Neural progenitor cell (in vitro differentiated cells): Measurements from ENCODE around the gene CREB3L2. TPM values are rescaled to one million over a fixed set of nuclear protein-coding genes. Genes with fewer than 3 reads are reported as not detected.

Experiments used
- DNase-seq: peaks from one replicate; pipeline ENCODE4 v3.0.0-alpha.2; 2016; ENCODE audit warnings: low spot score
- H2AFZ ChIP-seq: fragments of 200-600 bp; sonication (generic); replicated peaks from 2 replicates; pipeline ENCODE4 v1.6.1; 2016; ENCODE audit warnings: antibody characterized with exemption
- H3F3A ChIP-seq: fragments of 200-600 bp; sonication (generic); 2 replicates; pipeline ENCODE4 v1.6.1; 2016; ENCODE audit warnings: antibody characterized with exemption, low read depth
- H3K27ac ChIP-seq: fragments of 200-600 bp; sonication (generic); 2 replicates; pipeline ENCODE4 v1.5.1; 2016; ENCODE audit warnings: mild to moderate bottlenecking
- H3K27me3 ChIP-seq: fragments of 200-600 bp; sonication (generic); 2 replicates; pipeline ENCODE4 v1.6.1; 2016; ENCODE audit warnings: mild to moderate bottlenecking, moderate library complexity
- H3K36me3 ChIP-seq: fragments of 200-600 bp; sonication (generic); 2 replicates; pipeline ENCODE4 v1.5.1; 2016
- H3K4me1 ChIP-seq: fragments of 200-600 bp; sonication (generic); 2 replicates; pipeline ENCODE4 v1.6.1; 2016; ENCODE audit warnings: mixed run types
- H3K4me2 ChIP-seq: fragments of 200-600 bp; sonication (generic); 2 replicates; pipeline ENCODE4 v1.6.1; 2016
- H3K4me3 ChIP-seq: fragments of 200-600 bp; sonication (generic); 2 replicates; pipeline ENCODE4 v1.5.1; 2016
- H3K79me2 ChIP-seq: fragments of 200-600 bp; sonication (generic); 2 replicates; pipeline ENCODE4 v1.6.1; 2016; ENCODE audit warnings: low read depth
- H3K9ac ChIP-seq: fragments of 200-600 bp; sonication (generic); 2 replicates; pipeline ENCODE4 v1.6.1; 2016
- H3K9me3 ChIP-seq: fragments of 200-600 bp; sonication (generic); 2 replicates; pipeline ENCODE4 v1.5.1; 2016; ENCODE audit warnings: low read depth
- H4K20me1 ChIP-seq: fragments of 200-600 bp; sonication (generic); 2 replicates; pipeline ENCODE4 v1.6.1; 2016; ENCODE audit warnings: low read depth
- H3K27ac Mint-ChIP-seq: 3 replicates; pipeline ENCODE4 v1.8.0; 2021; ENCODE audit warnings: mixed read lengths
- H3K27me3 Mint-ChIP-seq: 2 replicates; pipeline ENCODE4 v1.8.0; 2022; ENCODE audit warnings: low read depth, mild to moderate bottlenecking, inconsistent platforms, moderate library complexity, mixed read lengths; ENCODE audit not compliant: insufficient read depth
- H3K36me3 Mint-ChIP-seq: 3 replicates; pipeline ENCODE4 v1.8.0; 2021; ENCODE audit warnings: mixed read lengths
- H3K4me1 Mint-ChIP-seq: 3 replicates; pipeline ENCODE4 v1.8.0; 2021; ENCODE audit warnings: mixed read lengths
- H3K4me3 Mint-ChIP-seq: 3 replicates; pipeline ENCODE4 v1.8.0; 2021; ENCODE audit warnings: mild to moderate bottlenecking, moderate library complexity, mixed read lengths
- H3K9me3 Mint-ChIP-seq: 3 replicates; pipeline ENCODE4 v1.8.0; 2020; ENCODE audit warnings: mixed read lengths
- EZH2 ChIP-seq: fragments of 200-600 bp; sonication (generic); IDR thresholded peaks from 2 replicates; pipeline ENCODE4 v1.6.1; 2017; ENCODE audit warnings: antibody characterized with exemption, mild to moderate bottlenecking, moderate library complexity
- EZH2phosphoT487 ChIP-seq: fragments of 200-600 bp; sonication (generic); IDR thresholded peaks from 2 replicates; pipeline ENCODE4 v1.6.1; 2017; ENCODE audit warnings: antibody characterized with exemption
- total RNA-seq: library from RNA; depleted of rRNA; stranded (reverse); fragments of >200 nt; gene quantifications from 2 replicates; pipeline ENCODE4 v1.2.3, GENCODE V29; 2015; ENCODE audit warnings: low replicate concordance
- TF ChIP-seq, protein P1 (sequence below): fragments of 200-600 bp; sonication (generic); IDR thresholded peaks from 2 replicates; pipeline ENCODE4 v1.5.1; 2017; ENCODE audit warnings: antibody characterized with exemption, mild to moderate bottlenecking

Gene CREB3L2
- total RNA-seq, 1 donor from 2014 or later, result 9.9 TPM

DNA sequence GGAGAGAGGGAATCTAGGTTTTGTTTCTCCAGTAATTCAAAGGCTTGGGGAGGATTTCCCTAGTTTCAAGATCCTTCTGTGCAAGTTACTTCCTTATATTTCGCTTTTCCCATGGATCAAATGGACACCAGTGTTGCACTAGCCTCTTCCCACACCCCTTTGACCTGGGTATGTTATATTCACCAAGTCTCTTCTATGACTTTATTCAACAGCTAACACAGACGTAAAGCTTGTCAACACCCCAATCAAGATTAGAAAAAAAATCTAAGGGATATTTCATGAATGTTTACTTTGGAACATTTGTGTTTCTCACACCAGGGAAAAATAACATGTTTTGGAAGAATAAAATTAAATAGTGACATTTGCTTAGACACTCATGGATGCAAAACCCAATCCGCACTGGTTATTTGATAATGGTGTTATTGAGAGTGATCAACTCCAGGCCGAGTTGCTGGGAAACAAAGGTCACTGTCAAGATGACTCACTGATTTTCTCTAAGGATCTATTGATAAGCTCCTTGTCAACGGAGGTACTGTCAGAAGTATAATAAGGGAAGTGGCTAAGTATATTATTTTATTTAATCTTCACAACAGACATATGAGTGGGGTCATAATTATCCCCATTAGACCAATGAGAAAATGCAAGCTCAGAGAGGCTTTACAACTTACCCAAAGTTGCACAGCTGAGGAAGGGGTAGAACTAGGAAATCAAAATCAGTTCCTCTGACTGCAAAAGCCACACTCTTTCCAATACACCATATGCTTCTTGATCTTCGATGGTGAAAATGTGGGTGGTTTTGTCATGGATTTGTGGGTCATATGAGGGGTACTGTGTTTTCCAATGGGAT is 52.2 kb downstream of the CREB3L2 start:
- peaks cover 31% of the 10 kb centered on the region for H3K4me1 Mint-ChIP-seq
- H3K27ac ChIP-seq, result no peak overlapping the region
- H3K9me3 Mint-ChIP-seq, result no peaks in the 10 kb centered on the region
- H3K36me3 ChIP-seq, result no peaks in the 10 kb centered on the region
- H2AFZ ChIP-seq, result no peak overlapping the region
- no peak overlapping the region for H3K27ac Mint-ChIP-seq
- H4K20me1 ChIP-seq, result peaks cover 11% of the 10 kb centered on the region
- H3K9me3 ChIP-seq, result no peaks in the 10 kb centered on the region
- H3K4me3 ChIP-seq, result no peak overlapping the region
- peaks cover 24% of the 10 kb centered on the region for H3K79me2 ChIP-seq
- no peaks in the 10 kb centered on the region for H3K27me3 ChIP-seq
- no peak overlapping the region for H3K4me2 ChIP-seq
- peaks cover 2% of the 10 kb centered on the region for H3K27me3 Mint-ChIP-seq
- DNase-seq, result no peak
- peaks cover 23% of the 10 kb centered on the region for H3K4me1 ChIP-seq
- H3K9ac ChIP-seq, result no peak overlapping the region
- no peak for TF ChIP-seq EZH2phosphoT487
- TF ChIP-seq, protein P1, sequence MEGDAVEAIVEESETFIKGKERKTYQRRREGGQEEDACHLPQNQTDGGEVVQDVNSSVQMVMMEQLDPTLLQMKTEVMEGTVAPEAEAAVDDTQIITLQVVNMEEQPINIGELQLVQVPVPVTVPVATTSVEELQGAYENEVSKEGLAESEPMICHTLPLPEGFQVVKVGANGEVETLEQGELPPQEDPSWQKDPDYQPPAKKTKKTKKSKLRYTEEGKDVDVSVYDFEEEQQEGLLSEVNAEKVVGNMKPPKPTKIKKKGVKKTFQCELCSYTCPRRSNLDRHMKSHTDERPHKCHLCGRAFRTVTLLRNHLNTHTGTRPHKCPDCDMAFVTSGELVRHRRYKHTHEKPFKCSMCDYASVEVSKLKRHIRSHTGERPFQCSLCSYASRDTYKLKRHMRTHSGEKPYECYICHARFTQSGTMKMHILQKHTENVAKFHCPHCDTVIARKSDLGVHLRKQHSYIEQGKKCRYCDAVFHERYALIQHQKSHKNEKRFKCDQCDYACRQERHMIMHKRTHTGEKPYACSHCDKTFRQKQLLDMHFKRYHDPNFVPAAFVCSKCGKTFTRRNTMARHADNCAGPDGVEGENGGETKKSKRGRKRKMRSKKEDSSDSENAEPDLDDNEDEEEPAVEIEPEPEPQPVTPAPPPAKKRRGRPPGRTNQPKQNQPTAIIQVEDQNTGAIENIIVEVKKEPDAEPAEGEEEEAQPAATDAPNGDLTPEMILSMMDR, result no peak
- no peak for TF ChIP-seq EZH2
- peaks cover 26% of the 10 kb centered on the region for H3F3A ChIP-seq
- H3K4me3 Mint-ChIP-seq, result no peak overlapping the region
- peaks cover 10% of the 10 kb centered on the region for H3K36me3 Mint-ChIP-seq

DNA sequence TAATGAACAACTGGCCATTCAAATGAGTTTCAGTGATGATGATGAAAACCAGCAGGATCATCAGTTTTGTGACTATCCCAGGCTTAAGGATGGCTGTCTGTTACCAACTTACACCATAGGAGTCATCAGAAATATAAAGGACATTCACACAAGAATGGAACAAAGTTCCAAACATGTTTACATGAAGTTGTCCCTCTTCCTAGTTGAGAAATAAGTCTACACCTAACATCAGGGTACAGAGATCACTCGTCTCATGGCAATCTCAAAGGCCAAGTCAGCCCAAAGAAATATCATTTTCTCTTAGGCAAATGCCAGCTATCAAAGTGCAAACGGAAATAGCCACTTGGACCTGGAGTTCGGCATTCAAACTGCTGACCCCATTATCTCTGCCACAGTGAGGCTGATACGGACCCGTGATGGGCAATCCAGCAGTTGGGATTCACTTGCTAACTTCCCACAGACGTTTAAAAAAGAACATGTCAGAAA is 53.0 kb downstream of the CREB3L2 start:
- peaks cover 2% of the 10 kb centered on the region for H3K27me3 Mint-ChIP-seq
- H3K79me2 ChIP-seq, result peaks cover 24% of the 10 kb centered on the region

DNA sequence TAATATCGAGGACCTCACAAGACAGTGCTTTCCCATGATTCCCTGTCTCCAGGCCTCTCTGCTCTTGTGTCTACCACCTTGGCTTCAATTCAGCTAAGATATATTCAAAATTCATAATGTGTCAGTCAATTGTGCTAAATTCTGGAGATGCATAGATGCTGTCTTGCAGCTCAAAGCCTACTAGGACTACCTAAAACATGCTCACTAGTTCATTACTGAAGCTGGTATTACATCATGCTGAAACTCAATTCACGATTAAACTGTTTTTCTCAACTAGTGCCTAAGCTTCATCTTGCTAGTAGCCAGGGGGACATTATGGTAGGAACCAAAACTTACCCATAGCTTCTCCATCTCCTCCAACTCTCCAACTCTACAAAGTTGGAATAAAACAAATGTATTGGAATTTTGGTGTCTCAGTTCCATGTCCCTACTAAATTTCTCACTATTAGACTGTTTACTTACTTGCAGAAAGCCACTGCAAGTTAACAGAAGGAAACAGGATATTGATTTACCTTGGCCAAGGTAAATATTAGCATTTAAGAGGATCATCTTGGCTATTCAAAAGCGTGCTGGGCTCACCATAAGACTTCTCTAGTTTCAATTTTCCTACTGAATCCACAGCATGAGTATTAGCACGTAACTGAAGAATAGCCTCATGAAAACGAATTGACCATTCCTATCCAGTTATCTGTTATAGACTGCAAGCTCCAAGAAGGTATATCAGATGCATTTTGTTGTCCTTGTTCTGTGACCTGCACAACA is 53.6 kb downstream of the CREB3L2 start:
- H3K27me3 Mint-ChIP-seq, result peaks cover 2% of the 10 kb centered on the region
- H3K9me3 Mint-ChIP-seq, result no peaks in the 10 kb centered on the region
- peaks cover 22% of the 10 kb centered on the region for H3K4me1 Mint-ChIP-seq

More for the DNA sequence above, 53.0 kb downstream of the CREB3L2 start:
- TF ChIP-seq EZH2 (no peak), EZH2phosphoT487 (no peak)
- TF ChIP-seq, protein P1, result no peak
- Histone ChIP-seq H3K27me3 (no peaks in the 10 kb centered on the region), H3K4me2 (no peak overlapping the region), H3K9ac (no peak overlapping the region), H3F3A (peaks cover 18% of the 10 kb centered on the region), H3K36me3 (no peaks in the 10 kb centered on the region), H3K27ac (no peak overlapping the region), H4K20me1 (peaks cover 4% of the 10 kb centered on the region), H3K4me1 (peaks cover 23% of the 10 kb centered on the region), H3K9me3 (no peaks in the 10 kb centered on the region), H2AFZ (no peak overlapping the region), H3K4me3 (no peak overlapping the region)
- no peak overlapping the region for H3K27ac Mint-ChIP-seq
- H3K4me1 Mint-ChIP-seq, result peaks cover 27% of the 10 kb centered on the region
- no peak overlapping the region for H3K4me3 Mint-ChIP-seq
- no peak for DNase-seq
- H3K36me3 Mint-ChIP-seq, result peaks cover 10% of the 10 kb centered on the region
- H3K9me3 Mint-ChIP-seq, result no peaks in the 10 kb centered on the region

More for the DNA sequence above, 53.6 kb downstream of the CREB3L2 start:
- Histone ChIP-seq H2AFZ (no peak overlapping the region), H3K27me3 (no peaks in the 10 kb centered on the region), H3K9ac (no peak overlapping the region), H3K4me3 (no peak overlapping the region), H3F3A (peaks cover 12% of the 10 kb centered on the region), H3K4me2 (no peak overlapping the region), H3K27ac (no peak overlapping the region), H4K20me1 (no peaks in the 10 kb centered on the region), H3K4me1 (peaks cover 23% of the 10 kb centered on the region), H3K79me2 (peaks cover 24% of the 10 kb centered on the region), H3K9me3 (no peaks in the 10 kb centered on the region), H3K36me3 (no peaks in the 10 kb centered on the region)
- peaks cover 10% of the 10 kb centered on the region for H3K36me3 Mint-ChIP-seq
- TF ChIP-seq, protein P1, result no peak
- TF ChIP-seq EZH2 (no peak), EZH2phosphoT487 (no peak)
- DNase-seq, result no peak
- no peak overlapping the region for H3K4me3 Mint-ChIP-seq
- H3K27ac Mint-ChIP-seq, result no peak overlapping the region
